GM18873 (cell line): ENCODE data around the gene MKNK1.

Source experiments
- ATAC-seq: cut with Tn5 transposase; IDR thresholded peaks from one replicate; pipeline ENCODE4 v1.9.1; 2021; ENCODE audit warnings: mild to moderate bottlenecking, moderate library complexity, moderate number of reproducible peaks; ENCODE audit not compliant: unreplicated experiment, low FRiP score

The MKNK1 gene

GRCh38 chr1:46526013-46526690, 77.9 kb downstream of the MKNK1 start:
- ATAC-seq = no peak

- no peak for ATAC-seq
These were observed 78.7 kb downstream of the MKNK1 start for GRCh38 chr1:46525253-46525983.

GRCh38 chr1:46524843-46525242, 79.2 kb downstream of the MKNK1 start:
- ATAC-seq = no peak

GRCh38 chr1:46523496-46524353, 80.3 kb downstream of the MKNK1 start:
- no peak for ATAC-seq

- ATAC-seq = no peak
These were observed 81.1 kb downstream of the MKNK1 start for GRCh38 chr1:46522969-46523320.

- ATAC-seq = no peak
These were observed 81.7 kb downstream of the MKNK1 start for GRCh38 chr1:46522184-46522968.

GRCh38 chr1:46521414-46521813, 82.7 kb downstream of the MKNK1 start:
- no peak for ATAC-seq

- no peak for ATAC-seq
These were observed 83.8 kb downstream of the MKNK1 start for GRCh38 chr1:46520063-46520911.

- no peak for ATAC-seq
These were observed 84.9 kb downstream of the MKNK1 start for GRCh38 chr1:46519209-46519608.

GRCh38 chr1:46517932-46518498, 86.1 kb downstream of the MKNK1 start:
- ATAC-seq = no peak

- ATAC-seq = no peak
These were observed 87.0 kb downstream of the MKNK1 start for GRCh38 chr1:46517010-46517600.

GRCh38 chr1:46516200-46516950, 87.7 kb downstream of the MKNK1 start:
- ATAC-seq = no peak

- no peak for ATAC-seq
These were observed 88.5 kb downstream of the MKNK1 start for GRCh38 chr1:46515576-46515975.

- no peak for ATAC-seq
These were observed 90.5 kb downstream of the MKNK1 start for GRCh38 chr1:46513536-46513935.

- no peak for ATAC-seq
These were observed 91.3 kb downstream of the MKNK1 start for GRCh38 chr1:46512792-46513190.

GRCh38 chr1:46512135-46512791, 91.8 kb downstream of the MKNK1 start:
- no peak for ATAC-seq

GRCh38 chr1:46510998-46511365, 93.1 kb downstream of the MKNK1 start:
- no peak for ATAC-seq
